HL-60 (cell line): ENCODE measurements around the gene FHIT.

Source experiments
- DNase-seq, 2 experiments: peaks; one replicate each; pipeline ENCODE4 v3.0.0-alpha.2; 2010 to 2020; ENCODE audit warnings: low read depth in 1 of 2, low spot score in 1 of 2
- H3K27ac ChIP-seq: fragments of 250-450 bp; sonication (Bioruptor Pico); replicated peaks from 2 replicates; pipeline ENCODE4 v1.5.1; 2020; ENCODE audit warnings: mild to moderate bottlenecking, moderate library complexity
- H3K27me3 ChIP-seq: fragments of 250-450 bp; sonication (Bioruptor Pico); 2 replicates; pipeline ENCODE4 v1.5.1; 2021; ENCODE audit warnings: mild to moderate bottlenecking, moderate library complexity; ENCODE audit not compliant: insufficient read depth, poor library complexity, severe bottlenecking
- H3K4me3 ChIP-seq: replicated peaks from 2 replicates; pipeline ENCODE4 v1.5.1; 2011; ENCODE audit warnings: mild to moderate bottlenecking, control low read depth, low read length; ENCODE audit not compliant: insufficient read depth
- GABPA ChIP-seq: IDR thresholded peaks from 2 replicates; pipeline ENCODE4 v1.6.1; 2012; ENCODE audit warnings: low read depth
- POLR2AphosphoS5 ChIP-seq: IDR thresholded peaks from 2 replicates; pipeline ENCODE4 v1.6.1; 2012; ENCODE audit warnings: low read depth
- SPI1 ChIP-seq: IDR thresholded peaks from 2 replicates; pipeline ENCODE4 v1.6.1; 2012; ENCODE audit warnings: low read depth, mild to moderate bottlenecking, borderline replicate concordance
- TF ChIP-seq, protein P1 (sequence below): IDR thresholded peaks from 2 replicates; pipeline ENCODE4 v1.6.1; 2012; ENCODE audit warnings: low read depth; ENCODE audit not compliant: insufficient replicate concordance
- TF ChIP-seq, protein P2 (sequence below): IDR thresholded peaks from one replicate; pipeline ENCODE4 v1.5.1; 2011; ENCODE audit warnings: low read length, control low read depth, inconsistent platforms; ENCODE audit not compliant: insufficient read depth

The FHIT gene

DNA sequence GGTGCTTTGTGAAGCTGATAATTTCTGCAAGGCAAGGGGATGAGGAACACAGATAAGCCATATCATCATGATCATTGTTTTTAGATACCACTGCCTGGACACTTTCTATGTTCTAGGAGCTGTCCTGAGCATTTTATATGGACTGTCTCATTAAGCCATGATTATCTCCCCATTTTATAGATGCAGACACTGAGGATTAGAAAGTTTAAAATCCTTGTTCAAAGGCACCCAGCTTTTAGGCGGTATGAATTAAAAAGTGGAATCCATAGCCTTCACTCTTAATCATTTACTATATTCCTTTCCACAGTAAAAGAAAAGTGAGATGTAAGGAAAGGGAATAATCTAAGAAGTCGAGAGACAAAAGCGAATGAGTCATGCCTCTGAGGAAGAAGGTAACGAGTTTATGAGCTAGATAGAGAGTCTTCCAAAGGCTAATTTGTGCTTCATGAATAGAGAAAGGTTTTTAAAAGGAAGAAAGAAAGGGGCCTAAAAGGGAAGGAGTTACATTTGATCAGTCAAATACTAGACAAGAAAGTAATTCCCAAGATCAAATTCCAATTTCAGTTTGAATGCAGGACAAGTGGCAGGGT lies 856.0 kb downstream of the FHIT start:
- no peak for DNase-seq
- Histone ChIP-seq H3K27me3 (no peaks in the 10 kb centered on the region), H3K4me3 (no peak overlapping the region), H3K27ac (no peak overlapping the region)
- TF ChIP-seq GABPA (no peak), SPI1 (no peak), POLR2AphosphoS5 (no peak)
- TF ChIP-seq, protein P1, sequence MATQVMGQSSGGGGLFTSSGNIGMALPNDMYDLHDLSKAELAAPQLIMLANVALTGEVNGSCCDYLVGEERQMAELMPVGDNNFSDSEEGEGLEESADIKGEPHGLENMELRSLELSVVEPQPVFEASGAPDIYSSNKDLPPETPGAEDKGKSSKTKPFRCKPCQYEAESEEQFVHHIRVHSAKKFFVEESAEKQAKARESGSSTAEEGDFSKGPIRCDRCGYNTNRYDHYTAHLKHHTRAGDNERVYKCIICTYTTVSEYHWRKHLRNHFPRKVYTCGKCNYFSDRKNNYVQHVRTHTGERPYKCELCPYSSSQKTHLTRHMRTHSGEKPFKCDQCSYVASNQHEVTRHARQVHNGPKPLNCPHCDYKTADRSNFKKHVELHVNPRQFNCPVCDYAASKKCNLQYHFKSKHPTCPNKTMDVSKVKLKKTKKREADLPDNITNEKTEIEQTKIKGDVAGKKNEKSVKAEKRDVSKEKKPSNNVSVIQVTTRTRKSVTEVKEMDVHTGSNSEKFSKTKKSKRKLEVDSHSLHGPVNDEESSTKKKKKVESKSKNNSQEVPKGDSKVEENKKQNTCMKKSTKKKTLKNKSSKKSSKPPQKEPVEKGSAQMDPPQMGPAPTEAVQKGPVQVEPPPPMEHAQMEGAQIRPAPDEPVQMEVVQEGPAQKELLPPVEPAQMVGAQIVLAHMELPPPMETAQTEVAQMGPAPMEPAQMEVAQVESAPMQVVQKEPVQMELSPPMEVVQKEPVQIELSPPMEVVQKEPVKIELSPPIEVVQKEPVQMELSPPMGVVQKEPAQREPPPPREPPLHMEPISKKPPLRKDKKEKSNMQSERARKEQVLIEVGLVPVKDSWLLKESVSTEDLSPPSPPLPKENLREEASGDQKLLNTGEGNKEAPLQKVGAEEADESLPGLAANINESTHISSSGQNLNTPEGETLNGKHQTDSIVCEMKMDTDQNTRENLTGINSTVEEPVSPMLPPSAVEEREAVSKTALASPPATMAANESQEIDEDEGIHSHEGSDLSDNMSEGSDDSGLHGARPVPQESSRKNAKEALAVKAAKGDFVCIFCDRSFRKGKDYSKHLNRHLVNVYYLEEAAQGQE: no peak
- TF ChIP-seq, protein P2, sequence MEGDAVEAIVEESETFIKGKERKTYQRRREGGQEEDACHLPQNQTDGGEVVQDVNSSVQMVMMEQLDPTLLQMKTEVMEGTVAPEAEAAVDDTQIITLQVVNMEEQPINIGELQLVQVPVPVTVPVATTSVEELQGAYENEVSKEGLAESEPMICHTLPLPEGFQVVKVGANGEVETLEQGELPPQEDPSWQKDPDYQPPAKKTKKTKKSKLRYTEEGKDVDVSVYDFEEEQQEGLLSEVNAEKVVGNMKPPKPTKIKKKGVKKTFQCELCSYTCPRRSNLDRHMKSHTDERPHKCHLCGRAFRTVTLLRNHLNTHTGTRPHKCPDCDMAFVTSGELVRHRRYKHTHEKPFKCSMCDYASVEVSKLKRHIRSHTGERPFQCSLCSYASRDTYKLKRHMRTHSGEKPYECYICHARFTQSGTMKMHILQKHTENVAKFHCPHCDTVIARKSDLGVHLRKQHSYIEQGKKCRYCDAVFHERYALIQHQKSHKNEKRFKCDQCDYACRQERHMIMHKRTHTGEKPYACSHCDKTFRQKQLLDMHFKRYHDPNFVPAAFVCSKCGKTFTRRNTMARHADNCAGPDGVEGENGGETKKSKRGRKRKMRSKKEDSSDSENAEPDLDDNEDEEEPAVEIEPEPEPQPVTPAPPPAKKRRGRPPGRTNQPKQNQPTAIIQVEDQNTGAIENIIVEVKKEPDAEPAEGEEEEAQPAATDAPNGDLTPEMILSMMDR: no peak

DNA sequence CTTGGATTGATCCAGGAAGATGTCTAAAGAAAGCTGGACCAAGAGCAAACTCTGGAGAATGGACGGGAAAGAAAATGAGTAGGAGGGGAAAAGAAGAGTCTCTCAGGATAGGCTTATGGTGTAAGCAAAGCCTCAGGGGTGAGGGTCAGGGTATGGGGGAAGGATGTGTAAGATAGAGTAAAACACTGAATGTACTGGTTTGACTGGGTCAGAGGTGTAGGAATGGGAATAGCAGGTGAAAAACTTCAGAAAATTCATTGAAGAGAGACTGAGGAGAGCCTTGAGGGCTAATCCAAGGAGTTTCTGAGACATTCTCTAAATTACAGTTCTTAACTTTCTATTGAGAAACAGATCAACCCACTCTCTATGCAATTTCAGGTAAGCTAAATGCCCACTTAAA lies 857.3 kb downstream of the FHIT start:
- DNase-seq: no peak
- H3K4me3 ChIP-seq: no peak overlapping the region
- TF ChIP-seq GABPA (no peak), SPI1 (no peak), POLR2AphosphoS5 (no peak)
- TF ChIP-seq, protein P2: no peak
- TF ChIP-seq, protein P1: no peak
- no peak overlapping the region for H3K27ac ChIP-seq
- no peaks in the 10 kb centered on the region for H3K27me3 ChIP-seq

DNA sequence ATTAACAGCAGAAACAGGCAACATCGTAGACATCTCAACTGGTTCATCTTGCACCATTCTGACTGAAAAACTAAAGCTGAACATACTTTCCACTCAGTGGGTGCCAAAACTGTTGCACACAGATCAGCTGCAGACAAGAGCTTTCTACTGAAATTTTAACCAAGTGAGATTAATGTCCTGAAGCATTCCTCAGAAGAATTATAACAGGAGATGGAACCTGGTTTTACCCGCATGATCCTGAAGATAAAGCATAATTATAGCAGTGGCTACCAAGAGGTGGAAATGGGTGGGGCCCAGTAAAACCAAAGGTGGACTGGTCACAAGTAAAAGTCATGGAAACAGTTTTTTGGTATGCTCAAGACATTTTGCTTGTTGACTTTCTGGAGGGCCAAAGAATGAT lies 858.8 kb downstream of the FHIT start:
- no peak for DNase-seq
- Histone ChIP-seq H3K27me3 (no peaks in the 10 kb centered on the region), H3K4me3 (no peak overlapping the region), H3K27ac (no peak overlapping the region)
- no peak for TF ChIP-seq SPI1
- no peak for TF ChIP-seq POLR2AphosphoS5
- TF ChIP-seq, protein P1: no peak
- TF ChIP-seq GABPA: no peak
- TF ChIP-seq, protein P2: no peak
